HG03342 (cell line): ENCODE measurements around the gene LRATD1.
"Not testable (repeated sequence)": the region's sequence is repeated elsewhere in the genome, so short reads cannot be mapped to it uniquely, and the experiment has no call there.

ENCODE experiments used
- ATAC-seq: cut with Tn5 transposase; IDR thresholded peaks from one replicate; pipeline ENCODE4 v1.9.1; 2021; ENCODE audit warnings: mild to moderate bottlenecking, moderate library complexity; ENCODE audit not compliant: unreplicated experiment

Gene LRATD1, protein sequence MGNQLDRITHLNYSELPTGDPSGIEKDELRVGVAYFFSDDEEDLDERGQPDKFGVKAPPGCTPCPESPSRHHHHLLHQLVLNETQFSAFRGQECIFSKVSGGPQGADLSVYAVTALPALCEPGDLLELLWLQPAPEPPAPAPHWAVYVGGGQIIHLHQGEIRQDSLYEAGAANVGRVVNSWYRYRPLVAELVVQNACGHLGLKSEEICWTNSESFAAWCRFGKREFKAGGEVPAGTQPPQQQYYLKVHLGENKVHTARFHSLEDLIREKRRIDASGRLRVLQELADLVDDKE

GRCh38 chr2:14632133-14632936 lies at the start of gene LRATD1:
Gene LRATD1, plus strand, starts transcription at chr2:14632717. Its CDS starts 1,263 bp downstream, at chr2:14633980.
- peak; percentile 53 for ATAC-seq

GRCh38 chr2:14583059-14583458 lies 49.5 kb upstream of the LRATD1 start:
- no peak for ATAC-seq

DNA sequence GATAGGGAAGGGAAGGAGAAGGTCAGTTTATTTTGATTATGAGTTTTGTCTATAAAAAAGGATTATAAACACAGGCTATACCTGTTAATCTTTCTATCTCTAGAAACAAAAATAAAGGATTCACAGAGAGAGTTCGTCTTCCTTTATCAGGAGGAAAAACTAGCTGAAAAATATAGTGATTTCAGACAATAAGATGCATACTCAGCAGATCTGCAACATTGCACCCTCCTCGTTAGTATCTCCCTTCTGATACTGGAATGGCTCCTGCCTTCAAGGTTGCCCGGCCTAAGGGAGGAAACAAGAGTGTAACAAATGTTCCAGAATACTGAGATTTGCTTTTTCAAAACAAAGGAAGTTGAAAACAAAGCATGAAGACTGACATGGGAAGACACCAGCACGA lies 48.7 kb upstream of the LRATD1 start:
- ATAC-seq = no peak

- no peak for ATAC-seq
Measured at GRCh38 chr2:14587119-14587518, 45.4 kb upstream of the LRATD1 start.

DNA sequence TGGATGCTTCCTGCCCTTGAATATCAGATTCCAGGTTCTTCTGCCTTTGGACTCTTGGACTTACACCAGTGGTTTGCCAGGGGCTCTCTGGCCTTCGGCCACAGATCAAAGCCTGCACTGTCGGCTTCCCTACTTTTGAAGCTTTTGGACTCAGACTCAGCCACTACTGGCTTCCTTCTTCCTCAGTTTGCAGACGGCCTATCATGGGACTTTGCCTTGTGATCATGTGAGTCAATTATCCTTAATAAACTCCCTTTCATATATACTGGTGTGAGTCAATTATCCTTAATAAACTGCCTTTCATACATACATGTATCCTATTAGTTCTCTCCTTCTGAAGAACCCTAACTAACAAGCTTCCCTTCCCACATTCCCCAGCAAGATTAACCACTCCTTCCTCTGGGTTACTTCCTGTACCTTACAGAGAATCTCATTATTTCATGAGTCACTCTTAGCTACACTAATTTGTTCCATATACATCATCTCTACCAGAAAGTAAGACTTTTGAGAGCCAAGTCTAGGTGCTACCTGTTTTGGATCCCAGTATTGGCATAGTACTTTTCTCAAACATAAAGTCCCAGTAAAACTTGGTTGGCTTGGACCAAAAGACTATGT lies 31.3 kb upstream of the LRATD1 start:
- ATAC-seq = no peak

DNA sequence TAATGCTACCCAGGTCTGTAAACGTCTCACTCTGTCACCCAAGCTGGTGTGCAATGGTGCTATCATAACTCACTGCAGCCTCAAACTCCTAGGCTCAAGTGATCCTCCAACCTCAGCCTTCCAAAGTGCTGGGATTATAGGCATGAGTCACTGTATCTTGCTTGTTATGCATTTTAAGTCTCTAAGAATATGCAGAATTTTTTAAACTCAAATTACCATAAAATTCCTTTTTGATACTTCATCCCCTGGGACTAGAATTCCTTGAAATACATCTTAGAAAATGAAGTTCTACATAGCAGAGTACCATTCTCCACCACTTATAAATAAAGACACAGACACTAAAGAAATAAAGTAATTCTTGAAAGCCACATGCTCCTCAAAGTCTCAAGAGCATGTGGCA lies 30.2 kb upstream of the LRATD1 start:
- no peak for ATAC-seq

DNA sequence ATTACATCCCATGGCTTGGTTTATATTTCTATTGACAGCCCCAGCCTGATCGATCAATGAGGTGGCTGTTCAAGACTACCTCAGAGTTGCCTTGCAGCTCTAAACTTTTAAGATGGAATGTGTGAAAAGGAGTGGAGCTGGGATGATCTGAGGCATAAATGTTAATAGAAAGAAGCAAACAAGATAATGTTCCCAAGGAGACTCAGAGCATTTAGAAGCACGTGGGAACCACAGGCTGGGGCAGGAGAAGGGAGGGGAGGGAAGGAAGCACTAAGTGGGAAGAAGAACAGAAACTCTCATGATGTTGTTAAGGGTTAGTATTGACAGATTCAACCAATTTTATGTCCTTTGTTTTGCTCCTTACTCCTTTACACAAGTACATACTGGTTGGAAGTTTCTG lies 28.8 kb upstream of the LRATD1 start:
- ATAC-seq = no peak

DNA sequence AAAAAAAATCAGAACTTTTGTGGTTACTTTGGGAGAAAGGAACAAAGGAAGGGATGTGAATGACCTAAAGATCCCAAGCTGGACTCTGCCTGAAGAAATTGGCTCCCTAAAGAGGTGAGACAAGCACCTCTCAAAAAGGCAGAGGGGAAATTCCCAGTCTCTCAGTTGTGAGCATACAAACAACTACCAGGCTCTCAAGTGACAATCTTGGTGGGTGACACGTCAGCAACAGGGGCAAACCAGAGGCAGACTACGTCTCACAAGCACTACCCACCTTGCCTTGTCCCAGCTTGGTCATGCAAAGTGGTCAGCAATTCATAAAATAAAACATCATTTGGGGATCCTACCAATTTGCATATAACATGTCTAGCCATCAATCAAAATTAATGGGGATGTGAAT lies 24.3 kb upstream of the LRATD1 start:
- no peak for ATAC-seq

DNA sequence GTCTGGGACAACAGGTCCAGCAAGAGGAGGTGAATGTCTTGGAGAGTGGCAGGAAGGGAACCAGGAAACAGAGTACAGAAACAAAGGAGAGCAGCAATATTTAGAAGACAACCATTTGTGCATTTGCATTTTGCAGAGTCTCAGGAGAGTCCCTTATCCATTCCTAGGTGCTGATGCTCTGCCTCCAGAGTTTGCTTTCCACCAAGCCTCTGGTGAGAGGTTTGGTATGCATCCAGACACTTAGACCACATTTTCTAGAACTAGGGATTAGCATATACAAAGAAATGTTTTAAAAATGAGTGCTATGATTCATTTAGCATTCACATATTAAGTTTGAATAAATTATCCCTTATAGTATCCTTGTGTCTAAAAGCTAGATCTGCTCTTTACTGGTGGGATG lies 18.5 kb upstream of the LRATD1 start:
- no peak for ATAC-seq

DNA sequence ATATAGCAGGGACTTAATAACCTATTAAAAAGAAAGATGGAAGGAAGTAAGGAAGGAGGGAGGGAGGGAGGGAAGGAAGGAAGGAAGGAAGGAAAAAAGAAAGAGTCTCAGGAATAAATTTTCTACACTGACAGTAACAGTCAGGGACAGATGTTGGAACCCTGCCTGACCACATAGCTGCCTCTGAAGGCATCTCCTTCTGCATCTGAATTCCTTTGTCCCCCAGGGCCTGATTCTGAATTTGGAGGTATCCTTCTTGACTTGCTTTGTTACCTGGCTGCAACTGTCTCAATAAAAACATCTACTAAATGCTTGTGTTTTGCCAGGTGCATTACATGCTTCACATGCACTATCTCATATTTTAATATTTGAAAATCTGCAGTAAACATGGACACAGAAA lies 17.4 kb upstream of the LRATD1 start:
- no peak for ATAC-seq

DNA sequence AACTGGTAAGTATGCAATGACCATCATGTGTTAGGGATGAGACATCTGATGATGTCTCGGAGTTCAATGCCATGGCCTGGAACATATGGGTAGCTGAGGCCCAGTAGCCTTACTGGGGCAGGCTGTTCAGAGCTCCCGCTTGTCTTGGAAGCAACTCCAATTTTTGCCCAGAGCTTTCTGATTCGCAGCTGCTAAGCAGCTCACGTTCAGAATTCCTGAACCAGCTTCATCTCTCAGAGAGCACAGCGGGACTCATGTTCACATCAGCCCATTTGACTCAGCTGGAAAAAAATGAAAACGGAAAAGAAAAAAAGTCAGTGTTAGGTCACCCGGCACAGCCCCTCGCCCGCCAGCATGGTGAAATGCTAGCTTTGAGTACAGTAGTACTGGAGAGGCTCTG lies 16.8 kb upstream of the LRATD1 start:
- ATAC-seq = no peak

DNA sequence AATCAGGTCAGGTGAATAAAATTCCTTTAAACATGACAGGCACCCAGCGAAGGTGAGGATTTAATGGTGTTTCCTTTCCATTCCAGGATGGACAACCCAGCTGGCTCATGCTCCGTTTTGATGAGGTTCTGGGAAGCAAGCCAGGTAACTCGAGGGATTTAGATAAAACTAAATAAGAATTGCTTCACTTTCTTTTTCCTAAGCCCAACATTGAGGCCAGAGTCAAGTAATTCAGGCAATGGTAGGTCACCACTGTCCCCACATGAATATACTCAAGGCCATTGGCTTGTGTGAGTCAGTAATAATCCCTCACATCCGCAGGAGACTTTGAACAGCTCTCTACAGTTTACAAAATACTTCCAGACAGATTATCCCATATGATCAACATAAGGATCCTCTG lies 16.2 kb upstream of the LRATD1 start:
- ATAC-seq = no peak

- ATAC-seq = no peak
Measured at GRCh38 chr2:14616950-14617349, 15.6 kb upstream of the LRATD1 start.

DNA sequence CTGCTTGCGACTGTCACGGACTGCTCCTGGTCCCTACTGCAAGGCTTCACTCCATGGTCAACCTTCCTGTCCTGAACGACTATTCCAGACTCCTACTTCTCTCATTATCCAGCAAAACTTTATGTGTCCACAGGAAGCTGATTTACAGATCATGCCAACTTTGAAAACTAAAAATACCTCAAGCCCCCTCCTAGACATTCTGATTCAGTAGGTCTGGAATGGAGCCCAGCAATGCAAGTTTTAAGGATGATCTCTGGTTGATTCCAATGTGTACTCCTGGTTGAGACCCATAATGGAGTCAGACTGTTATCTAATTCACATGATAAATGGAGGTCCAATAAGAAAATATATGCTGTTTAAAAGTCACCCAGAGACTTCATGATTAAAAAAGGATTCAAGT lies 13.1 kb upstream of the LRATD1 start:
- no peak for ATAC-seq

- no peak for ATAC-seq
Measured at GRCh38 chr2:14621114-14621513, 11.4 kb upstream of the LRATD1 start.

GRCh38 chr2:14621906-14622549 lies 10.5 kb upstream of the LRATD1 start:
- no peak for ATAC-seq

- ATAC-seq = not testable (repeated sequence)
Measured at GRCh38 chr2:14622550-14622939, 10.0 kb upstream of the LRATD1 start.

GRCh38 chr2:14623237-14623636 lies 9.3 kb upstream of the LRATD1 start:
- ATAC-seq = no peak

GRCh38 chr2:14626873-14627272 lies 5.6 kb upstream of the LRATD1 start:
- no peak for ATAC-seq

GRCh38 chr2:14628901-14629300 lies 3.6 kb upstream of the LRATD1 start:
- ATAC-seq = no peak

- no peak for ATAC-seq
Measured at GRCh38 chr2:14631406-14632040, 994 bp upstream of the LRATD1 start.
